Panc1 (cell line): ENCODE data around the gene CDHR4. TPM values are rescaled to one million over a fixed set of nuclear protein-coding genes. Genes with fewer than 3 reads are reported as not detected.
"Not testable (repeated sequence)": the region's sequence is repeated elsewhere in the genome, so short reads cannot be mapped to it uniquely, and the experiment has no call there.

Experiments used
- ATAC-seq: fragments of 200-7000 bp; cut with Tn5 transposase; 2 replicates; pipeline ENCODE4 v1.9.1; 2020; ENCODE audit warnings: mild to moderate bottlenecking, moderate library complexity
- BruUV-seq: library from RNA; stranded (reverse); fragments of 400-500 nt; replicated peaks from 2 replicates; lab custom pipeline; 2021; lab: Mats Ljungman, UMichigan
- CTCF ChIA-PET: fragments of 300-600 bp; sonication (Branson Sonifier 250); formaldehyde crosslinking; loops from one replicate; lab custom pipeline; 2022; ENCODE audit warnings: antibody characterized with exemption; lab: Charles Lee
- POLR2A ChIA-PET: fragments of 300-600 bp; sonication (Branson Sonifier 250); formaldehyde crosslinking; loops from one replicate; lab custom pipeline; 2022; ENCODE audit warnings: antibody characterized with exemption; lab: Charles Lee
- DNase-seq: peaks from one replicate; pipeline ENCODE4 v3.0.0-alpha.2; 2010; ENCODE audit warnings: low read depth, low spot score
- H3K27ac ChIP-seq: 2 replicates; pipeline ENCODE4 v1.5.1; 2011; ENCODE audit warnings: mild to moderate bottlenecking, low read length, inconsistent platforms
- H3K27me3 ChIP-seq: fragments of 200-500 bp; sonication (Bioruptor generic); 2 replicates; pipeline ENCODE4 v1.6.0; 2014; ENCODE audit warnings: low read length, inconsistent platforms; ENCODE audit not compliant: control insufficient read depth, insufficient read depth
- H3K36me3 ChIP-seq: fragments of 200-500 bp; sonication (Bioruptor generic); 2 replicates; pipeline ENCODE4 v1.5.1; 2014; ENCODE audit warnings: inconsistent platforms, mild to moderate bottlenecking, low read length, moderate library complexity; ENCODE audit not compliant: control insufficient read depth, insufficient read depth
- H3K4me1 ChIP-seq: 2 replicates; pipeline ENCODE4 v1.5.1; 2011; ENCODE audit warnings: inconsistent platforms, mild to moderate bottlenecking, low read length, moderate library complexity; ENCODE audit not compliant: control insufficient read depth, insufficient read depth
- H3K4me3 ChIP-seq, 2 experiments: 2 replicates each; pipeline ENCODE4 v1.5.1; 2011 to 2012; ENCODE audit warnings: low read depth in 2 of 2, low read length in 2 of 2, mild to moderate bottlenecking in 2 of 2, inconsistent platforms in 1 of 2, moderate library complexity in 1 of 2
- H3K9me3 ChIP-seq: fragments of 200-500 bp; sonication (Bioruptor generic); 2 replicates; pipeline ENCODE4 v1.5.1; 2014; ENCODE audit warnings: low read depth, mild to moderate bottlenecking, inconsistent platforms, low read length, moderate library complexity; ENCODE audit not compliant: control insufficient read depth, insufficient read depth
- POLR2AphosphoS5 ChIP-seq: IDR thresholded peaks from 2 replicates; pipeline ENCODE4 v1.6.1; 2012; ENCODE audit warnings: mild to moderate bottlenecking, low read depth, low read length, moderate library complexity
- SIN3A ChIP-seq: IDR thresholded peaks from 2 replicates; pipeline ENCODE4 v1.6.1; 2012; ENCODE audit warnings: low read depth, mild to moderate bottlenecking, low read length, moderate library complexity, borderline replicate concordance; ENCODE audit not compliant: insufficient read depth
- TCF7L2 ChIP-seq: IDR thresholded peaks from 2 replicates; pipeline ENCODE4 v1.6.1; 2011; ENCODE audit warnings: mild to moderate bottlenecking, low read depth, low read length, inconsistent platforms
- in situ Hi-C: cut with HindIII; loops from 2 replicates; pipeline ENCODE4 v1.10.0; 2016; ENCODE audit warnings: low sequenced_read_pairs, low pct_unique_long_range_greater_than_20kb
- intact Hi-C: fragments of 100-400 bp; cut with micrococcal nuclease; formaldehyde crosslinking; loops from one replicate; pipeline ENCODE4 v1.10.0; 2022; ENCODE audit not compliant: unreplicated experiment
- total RNA-seq: library from RNA; stranded (reverse); gene quantifications from one replicate; pipeline ENCODE4 v1.2.1, GENCODE V29; 2021; ENCODE audit not compliant: unreplicated experiment
- TF ChIP-seq, protein P1 (sequence below): fragments of 450-650 bp; IDR thresholded peaks from 2 replicates; pipeline ENCODE4 v1.5.1; 2017; ENCODE audit warnings: mild to moderate bottlenecking
- TF ChIP-seq, protein P2 (sequence below), 2 experiments: IDR thresholded peaks; 2 replicates each; pipeline ENCODE4 v1.6.1; 2011 to 2012; ENCODE audit warnings: low read depth in 2 of 2, control low read depth in 1 of 2, low read length in 1 of 2, mild to moderate bottlenecking in 1 of 2, moderate library complexity in 1 of 2; ENCODE audit not compliant: insufficient read depth in 1 of 2

Gene CDHR4
- total RNA-seq, 1 experiment from 2014 or later: not detected

DNA sequence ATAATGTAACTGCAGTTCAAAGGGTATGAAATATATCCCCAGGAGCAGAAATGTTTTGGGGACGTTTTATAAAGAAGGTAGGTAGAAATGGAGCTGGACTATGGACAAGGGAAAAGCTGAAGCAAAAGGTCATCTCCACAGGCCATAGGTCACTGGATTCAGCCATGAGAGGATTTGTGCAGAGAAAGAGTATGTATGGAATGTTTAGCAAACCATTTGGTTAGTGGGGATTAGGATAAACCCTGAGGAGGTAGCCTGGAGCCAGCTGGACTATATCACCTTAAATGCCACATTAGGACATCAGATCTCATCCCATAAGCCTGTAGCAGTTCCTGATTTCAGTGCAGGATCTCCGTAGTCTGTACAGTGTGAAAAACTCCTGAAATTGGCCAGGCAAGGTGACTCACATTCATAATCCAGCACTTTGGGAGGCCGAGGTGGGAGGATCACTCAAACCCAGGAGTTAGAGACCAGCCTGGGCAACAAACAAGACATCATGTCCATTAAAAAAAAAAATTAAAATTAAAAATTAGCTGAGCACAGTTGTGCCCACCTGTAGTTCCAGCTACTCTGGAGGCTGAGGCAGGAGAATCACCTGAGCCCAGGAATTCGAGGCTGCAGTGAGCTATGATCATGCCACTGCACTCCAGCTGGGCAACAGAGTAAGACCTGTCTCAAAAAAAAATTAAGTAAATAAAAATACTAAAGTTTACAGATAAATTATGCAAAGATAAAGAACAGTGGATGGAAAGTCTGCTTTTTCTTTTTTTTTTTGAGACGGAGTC lies 18.1 kb downstream of the CDHR4 start:
- in situ Hi-C loops (no loop called here), intact Hi-C loops (no loop called here)
- H3K36me3 ChIP-seq: no peaks in the 10 kb centered on the region
- H3K9me3 ChIP-seq: no peaks in the 10 kb centered on the region
- ChIA-PET CTCF (interaction anchor here (0.6 kb wide), 1 partner anchor 60 kb away, joined by 3 read pairs; no protein-coding TSS in a partner anchor), POLR2A (interaction anchor here (0.6 kb wide), 1 partner anchor 114 kb away, joined by 3 read pairs; no protein-coding TSS in a partner anchor)
- H3K27ac ChIP-seq: no peak overlapping the region
- DNase-seq (no peak), ATAC-seq (no peak)
- no TSS peak for BruUV-seq
- peaks cover 3% of the 10 kb centered on the region for H3K4me1 ChIP-seq
- H3K27me3 ChIP-seq: no peaks in the 10 kb centered on the region
- H3K4me3 ChIP-seq: no peak overlapping the region
- TF ChIP-seq SIN3A: no peak
- no peak for TF ChIP-seq TCF7L2
- no peak for TF ChIP-seq POLR2AphosphoS5

DNA sequence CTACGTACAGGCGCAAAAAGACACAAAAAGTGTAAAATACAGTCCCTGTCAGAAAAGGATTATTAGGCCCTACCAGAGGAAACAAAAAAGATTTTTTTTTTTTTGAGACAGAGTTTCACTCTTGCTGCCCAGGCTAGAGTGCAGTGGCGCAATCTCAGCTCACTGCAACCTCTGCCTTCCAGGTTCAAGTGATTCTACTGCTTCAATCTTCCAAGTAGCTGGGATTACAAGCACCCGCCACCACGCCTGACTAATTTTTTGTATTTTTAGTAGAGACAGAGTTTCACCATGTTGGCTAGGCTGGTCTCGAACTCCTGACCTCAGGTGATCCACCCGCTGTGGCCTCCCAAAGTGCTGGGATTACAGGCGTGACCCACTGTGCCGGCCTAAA lies 18.7 kb downstream of the CDHR4 start:
- DNase-seq, H3K9me3 ChIP-seq, H3K27me3 ChIP-seq, POLR2A ChIA-PET, in situ Hi-C loops, ATAC-seq, H3K27ac ChIP-seq, H3K36me3 ChIP-seq, H3K4me1 ChIP-seq, CTCF ChIA-PET, BruUV-seq, intact Hi-C loops, H3K4me3 ChIP-seq: not testable (repeated sequence)

DNA sequence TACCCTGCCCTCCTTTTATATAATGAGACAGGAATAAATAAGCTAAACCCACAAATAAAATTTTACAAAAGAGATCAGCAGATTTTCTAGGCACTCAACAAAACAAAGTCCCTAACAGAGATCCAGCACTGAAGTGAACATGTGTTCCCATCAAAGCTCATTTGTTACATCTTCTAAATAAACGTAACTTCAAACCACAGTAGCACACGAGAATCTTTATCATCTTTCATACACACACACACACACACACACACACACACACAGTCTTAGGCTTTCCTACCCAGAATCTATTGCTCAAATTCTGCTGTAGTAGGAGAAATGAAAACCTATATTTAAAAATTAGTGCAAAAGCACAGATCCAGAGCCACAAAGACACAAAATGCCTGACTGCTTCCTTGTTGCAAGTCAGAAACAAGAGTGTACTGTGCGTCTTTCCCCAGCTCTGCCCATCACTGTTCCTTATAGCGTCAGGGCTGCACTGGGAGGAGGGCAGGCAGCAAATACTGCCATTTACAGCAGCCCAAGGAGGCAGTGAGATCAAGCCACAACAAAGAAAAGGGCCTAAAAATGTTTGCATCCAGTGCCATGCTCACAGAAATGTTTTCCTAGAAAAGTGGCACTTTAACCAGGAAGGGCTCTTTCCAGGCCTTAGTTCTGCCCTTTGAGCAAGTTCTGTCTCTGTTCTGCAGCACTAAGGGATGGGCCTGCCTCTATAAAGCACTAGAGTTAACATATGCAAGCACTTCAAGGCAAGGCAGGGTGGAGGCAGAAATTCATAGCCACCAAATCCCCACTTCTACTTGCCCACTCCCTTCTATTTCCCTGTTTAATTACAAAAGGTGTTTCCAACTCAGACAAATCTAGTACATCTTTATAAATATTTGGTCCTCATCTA lies 19.3 kb downstream of the CDHR4 start:
- TF ChIP-seq TCF7L2: no peak
- no peak for TF ChIP-seq POLR2AphosphoS5
- no peak for TF ChIP-seq SIN3A
- TF ChIP-seq, protein P1, sequence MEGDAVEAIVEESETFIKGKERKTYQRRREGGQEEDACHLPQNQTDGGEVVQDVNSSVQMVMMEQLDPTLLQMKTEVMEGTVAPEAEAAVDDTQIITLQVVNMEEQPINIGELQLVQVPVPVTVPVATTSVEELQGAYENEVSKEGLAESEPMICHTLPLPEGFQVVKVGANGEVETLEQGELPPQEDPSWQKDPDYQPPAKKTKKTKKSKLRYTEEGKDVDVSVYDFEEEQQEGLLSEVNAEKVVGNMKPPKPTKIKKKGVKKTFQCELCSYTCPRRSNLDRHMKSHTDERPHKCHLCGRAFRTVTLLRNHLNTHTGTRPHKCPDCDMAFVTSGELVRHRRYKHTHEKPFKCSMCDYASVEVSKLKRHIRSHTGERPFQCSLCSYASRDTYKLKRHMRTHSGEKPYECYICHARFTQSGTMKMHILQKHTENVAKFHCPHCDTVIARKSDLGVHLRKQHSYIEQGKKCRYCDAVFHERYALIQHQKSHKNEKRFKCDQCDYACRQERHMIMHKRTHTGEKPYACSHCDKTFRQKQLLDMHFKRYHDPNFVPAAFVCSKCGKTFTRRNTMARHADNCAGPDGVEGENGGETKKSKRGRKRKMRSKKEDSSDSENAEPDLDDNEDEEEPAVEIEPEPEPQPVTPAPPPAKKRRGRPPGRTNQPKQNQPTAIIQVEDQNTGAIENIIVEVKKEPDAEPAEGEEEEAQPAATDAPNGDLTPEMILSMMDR: no peak
- TF ChIP-seq, protein P2, sequence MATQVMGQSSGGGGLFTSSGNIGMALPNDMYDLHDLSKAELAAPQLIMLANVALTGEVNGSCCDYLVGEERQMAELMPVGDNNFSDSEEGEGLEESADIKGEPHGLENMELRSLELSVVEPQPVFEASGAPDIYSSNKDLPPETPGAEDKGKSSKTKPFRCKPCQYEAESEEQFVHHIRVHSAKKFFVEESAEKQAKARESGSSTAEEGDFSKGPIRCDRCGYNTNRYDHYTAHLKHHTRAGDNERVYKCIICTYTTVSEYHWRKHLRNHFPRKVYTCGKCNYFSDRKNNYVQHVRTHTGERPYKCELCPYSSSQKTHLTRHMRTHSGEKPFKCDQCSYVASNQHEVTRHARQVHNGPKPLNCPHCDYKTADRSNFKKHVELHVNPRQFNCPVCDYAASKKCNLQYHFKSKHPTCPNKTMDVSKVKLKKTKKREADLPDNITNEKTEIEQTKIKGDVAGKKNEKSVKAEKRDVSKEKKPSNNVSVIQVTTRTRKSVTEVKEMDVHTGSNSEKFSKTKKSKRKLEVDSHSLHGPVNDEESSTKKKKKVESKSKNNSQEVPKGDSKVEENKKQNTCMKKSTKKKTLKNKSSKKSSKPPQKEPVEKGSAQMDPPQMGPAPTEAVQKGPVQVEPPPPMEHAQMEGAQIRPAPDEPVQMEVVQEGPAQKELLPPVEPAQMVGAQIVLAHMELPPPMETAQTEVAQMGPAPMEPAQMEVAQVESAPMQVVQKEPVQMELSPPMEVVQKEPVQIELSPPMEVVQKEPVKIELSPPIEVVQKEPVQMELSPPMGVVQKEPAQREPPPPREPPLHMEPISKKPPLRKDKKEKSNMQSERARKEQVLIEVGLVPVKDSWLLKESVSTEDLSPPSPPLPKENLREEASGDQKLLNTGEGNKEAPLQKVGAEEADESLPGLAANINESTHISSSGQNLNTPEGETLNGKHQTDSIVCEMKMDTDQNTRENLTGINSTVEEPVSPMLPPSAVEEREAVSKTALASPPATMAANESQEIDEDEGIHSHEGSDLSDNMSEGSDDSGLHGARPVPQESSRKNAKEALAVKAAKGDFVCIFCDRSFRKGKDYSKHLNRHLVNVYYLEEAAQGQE (IDR thresholded peaks at IDR 0.05; ENCODE audit: insufficient read depth in 1 of 2, low read depth in 2 of 2, low read length in 1 of 2): no peak
- ChIA-PET POLR2A (interaction anchor here (0.6 to 0.7 kb wide), 2 partner anchors 23 to 234 kb away, joined by 4 to 9 read pairs; no protein-coding TSS in a partner anchor), CTCF (no interaction called here)
- no peak for DNase-seq
- intact Hi-C loops: no loop called here
- H3K27me3 ChIP-seq: no peaks in the 10 kb centered on the region
- H3K4me3 ChIP-seq: no peak overlapping the region
- in situ Hi-C loops: no loop called here
- H3K27ac ChIP-seq: no peak overlapping the region
- peaks cover 1% of the 10 kb centered on the region for H3K4me1 ChIP-seq
- H3K9me3 ChIP-seq: no peaks in the 10 kb centered on the region
- no peaks in the 10 kb centered on the region for H3K36me3 ChIP-seq
- no peak for ATAC-seq
- no TSS peak for BruUV-seq
